KMS-11 (cell line): ENCODE results near the gene MUS81.

Source experiments
- H2AFZ ChIP-seq: fragments of 200-600 bp; sonication (generic); 2 replicates; pipeline ENCODE4 v1.6.1; 2016; ENCODE audit warnings: antibody characterized with exemption, mixed run types, low read depth
- H3K27ac ChIP-seq: fragments of 200-600 bp; sonication (generic); 2 replicates; pipeline ENCODE4 v1.6.1; 2016; ENCODE audit warnings: mild to moderate bottlenecking, mixed run types
- H3K27me3 ChIP-seq: fragments of 200-600 bp; sonication (generic); 2 replicates; pipeline ENCODE4 v1.6.1; 2017; ENCODE audit warnings: mild to moderate bottlenecking, low read depth, mixed run types, moderate library complexity; ENCODE audit not compliant: insufficient read depth
- H3K36me3 ChIP-seq: fragments of 200-600 bp; sonication (generic); 2 replicates; pipeline ENCODE4 v1.6.1; 2017; ENCODE audit warnings: mild to moderate bottlenecking, mixed run types; ENCODE audit not compliant: insufficient read depth
- H3K4me1 ChIP-seq: fragments of 200-600 bp; sonication (generic); 2 replicates; pipeline ENCODE4 v1.6.1; 2016; ENCODE audit warnings: mild to moderate bottlenecking, low read depth, mixed run types; ENCODE audit not compliant: poor library complexity, severe bottlenecking
- H3K4me2 ChIP-seq: fragments of 200-600 bp; sonication (generic); 2 replicates; pipeline ENCODE4 v1.7.0; 2016; ENCODE audit warnings: mild to moderate bottlenecking, mixed run types
- H3K4me3 ChIP-seq: fragments of 200-600 bp; sonication (generic); IDR thresholded peaks from 2 replicates; pipeline ENCODE4 v1.6.1; 2017; ENCODE audit warnings: low read depth, low read length, mixed read lengths; ENCODE audit not compliant: insufficient read depth
- H3K79me2 ChIP-seq: fragments of 200-600 bp; sonication (generic); 2 replicates; pipeline ENCODE4 v1.6.1; 2016; ENCODE audit warnings: low read depth, mixed run types; ENCODE audit not compliant: insufficient read depth
- H3K9ac ChIP-seq: fragments of 200-600 bp; sonication (generic); 2 replicates; pipeline ENCODE4 v1.6.1; 2016; ENCODE audit warnings: mild to moderate bottlenecking, mixed run types
- H4K20me1 ChIP-seq: fragments of 200-600 bp; sonication (generic); 2 replicates; pipeline ENCODE4 v1.6.1; 2016; ENCODE audit warnings: mild to moderate bottlenecking, mixed run types; ENCODE audit not compliant: insufficient read depth
- TF ChIP-seq, protein P1 (sequence below): fragments of 200-600 bp; sonication (generic); conservative IDR thresholded peaks from 2 replicates; pipeline ENCODE4 v1.6.1; 2017; ENCODE audit warnings: low read depth, mild to moderate bottlenecking, antibody characterized with exemption, low read length, moderate library complexity, mixed read lengths

Gene MUS81

DNA sequence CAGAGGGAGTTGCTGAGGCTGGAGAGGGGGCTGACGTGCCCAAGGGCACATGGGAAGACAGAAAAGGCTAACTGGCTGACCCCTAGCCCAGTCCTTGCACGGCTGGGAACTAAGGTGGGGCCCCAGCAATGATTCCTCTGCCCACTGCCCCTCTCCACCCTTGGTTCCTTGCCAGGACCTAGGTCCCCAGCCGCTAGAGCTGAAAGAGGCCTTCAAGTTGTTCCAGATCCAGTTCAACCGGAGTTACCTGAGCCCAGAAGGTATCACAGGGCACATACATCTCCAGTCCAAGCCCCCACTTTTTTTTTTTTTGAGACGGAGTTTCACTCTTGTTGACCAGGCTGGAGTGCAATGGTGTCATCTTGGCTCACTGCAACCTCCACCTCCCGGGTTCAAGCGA, 19.8 kb downstream of the MUS81 start:
- no peak overlapping the region for H3K9ac ChIP-seq
- H4K20me1 ChIP-seq: no peaks in the 10 kb centered on the region
- no peak overlapping the region for H2AFZ ChIP-seq
- no peaks in the 10 kb centered on the region for H3K36me3 ChIP-seq
- TF ChIP-seq, protein P1, sequence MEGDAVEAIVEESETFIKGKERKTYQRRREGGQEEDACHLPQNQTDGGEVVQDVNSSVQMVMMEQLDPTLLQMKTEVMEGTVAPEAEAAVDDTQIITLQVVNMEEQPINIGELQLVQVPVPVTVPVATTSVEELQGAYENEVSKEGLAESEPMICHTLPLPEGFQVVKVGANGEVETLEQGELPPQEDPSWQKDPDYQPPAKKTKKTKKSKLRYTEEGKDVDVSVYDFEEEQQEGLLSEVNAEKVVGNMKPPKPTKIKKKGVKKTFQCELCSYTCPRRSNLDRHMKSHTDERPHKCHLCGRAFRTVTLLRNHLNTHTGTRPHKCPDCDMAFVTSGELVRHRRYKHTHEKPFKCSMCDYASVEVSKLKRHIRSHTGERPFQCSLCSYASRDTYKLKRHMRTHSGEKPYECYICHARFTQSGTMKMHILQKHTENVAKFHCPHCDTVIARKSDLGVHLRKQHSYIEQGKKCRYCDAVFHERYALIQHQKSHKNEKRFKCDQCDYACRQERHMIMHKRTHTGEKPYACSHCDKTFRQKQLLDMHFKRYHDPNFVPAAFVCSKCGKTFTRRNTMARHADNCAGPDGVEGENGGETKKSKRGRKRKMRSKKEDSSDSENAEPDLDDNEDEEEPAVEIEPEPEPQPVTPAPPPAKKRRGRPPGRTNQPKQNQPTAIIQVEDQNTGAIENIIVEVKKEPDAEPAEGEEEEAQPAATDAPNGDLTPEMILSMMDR: no peak
- no peaks in the 10 kb centered on the region for H3K79me2 ChIP-seq
- no peak overlapping the region for H3K4me2 ChIP-seq
- H3K27me3 ChIP-seq: no peaks in the 10 kb centered on the region
- peaks cover 9% of the 10 kb centered on the region for H3K4me1 ChIP-seq
- no peak overlapping the region for H3K4me3 ChIP-seq
- H3K27ac ChIP-seq: no peak overlapping the region

DNA sequence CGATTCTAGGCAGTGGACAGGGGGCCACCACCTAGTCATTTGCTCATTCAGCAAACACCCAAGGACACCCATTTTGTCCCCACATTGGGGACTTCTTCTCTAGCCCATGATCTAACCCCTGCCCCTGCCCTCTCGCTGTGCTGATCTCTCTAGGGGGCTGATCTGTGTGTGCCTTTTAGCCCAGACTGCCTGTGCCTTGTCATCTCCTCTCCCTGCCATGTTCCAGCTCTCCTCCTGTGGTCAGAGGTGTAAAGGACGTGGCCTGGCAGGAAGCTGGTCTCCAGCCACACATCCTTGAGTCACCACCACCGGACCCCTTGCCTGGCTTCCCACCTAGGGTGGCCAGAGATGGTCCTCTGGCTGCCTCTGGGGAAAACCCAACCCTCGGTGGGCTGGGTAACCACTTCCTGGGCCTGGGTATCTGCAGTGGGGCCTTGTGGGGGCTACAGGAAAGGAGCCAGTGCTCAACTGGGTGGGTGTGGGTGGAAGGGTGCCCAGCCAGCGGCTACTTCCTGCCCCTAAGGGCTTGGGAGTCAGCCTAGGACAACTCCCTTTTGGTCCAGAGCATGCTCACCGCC, 20.7 kb downstream of the MUS81 start:
- Histone ChIP-seq H3K4me2 (no peak overlapping the region), H3K79me2 (no peaks in the 10 kb centered on the region), H3K36me3 (no peaks in the 10 kb centered on the region), H3K27ac (no peak overlapping the region), H3K4me3 (no peak overlapping the region), H3K27me3 (no peaks in the 10 kb centered on the region), H3K4me1 (peaks cover 12% of the 10 kb centered on the region), H4K20me1 (no peaks in the 10 kb centered on the region), H3K9ac (no peak overlapping the region), H2AFZ (no peak overlapping the region)
- TF ChIP-seq, protein P1: no peak

DNA sequence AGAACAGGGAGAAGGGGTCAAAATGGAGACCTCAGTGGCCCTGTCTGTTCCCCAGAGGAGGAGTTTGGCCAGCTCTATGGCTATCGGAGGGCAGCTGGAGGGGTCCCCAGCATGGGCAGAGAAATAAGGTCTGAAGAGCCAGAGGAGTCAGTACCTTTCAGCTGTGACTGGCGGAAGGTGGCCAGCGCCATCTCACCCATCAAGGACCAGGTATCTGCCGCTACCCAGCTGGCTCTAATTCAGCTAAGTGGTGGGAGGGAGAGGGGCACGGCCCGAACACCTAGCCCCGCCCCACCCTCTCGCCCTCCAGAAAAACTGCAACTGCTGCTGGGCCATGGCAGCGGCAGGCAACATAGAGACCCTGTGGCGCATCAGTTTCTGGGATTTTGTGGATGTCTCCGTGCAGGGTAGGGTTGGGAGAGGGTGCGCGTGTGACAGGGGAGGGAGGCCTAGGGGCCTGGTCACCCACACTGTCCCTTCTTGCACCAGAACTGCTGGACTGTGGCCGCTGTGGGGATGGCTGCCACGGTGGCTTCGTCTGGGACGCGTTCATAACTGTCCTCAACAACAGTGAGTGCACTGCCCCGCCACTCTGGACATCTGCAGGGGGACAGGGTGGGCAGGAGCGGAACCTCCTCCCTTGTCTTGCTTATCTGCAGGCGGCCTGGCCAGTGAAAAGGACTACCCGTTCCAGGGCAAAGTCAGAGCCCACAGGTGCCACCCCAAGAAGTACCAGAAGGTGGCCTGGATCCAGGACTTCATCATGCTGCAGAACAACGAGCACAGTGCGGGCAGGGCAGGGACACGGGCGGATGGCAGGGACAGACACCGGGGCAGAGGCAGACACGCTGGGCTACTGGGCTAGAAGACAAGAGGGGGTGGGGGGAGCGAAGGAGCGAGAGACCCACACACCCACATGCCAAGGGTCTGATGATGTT, 22.2 kb downstream of the MUS81 start:
- Histone ChIP-seq H3K27me3 (no peaks in the 10 kb centered on the region), H3K9ac (no peak overlapping the region), H3K79me2 (0 out of 2 replicates have a peak, but pooled peaks cover 2% of the 10 kb centered on the region), H3K27ac (no peak overlapping the region), H2AFZ (no peak overlapping the region), H3K4me2 (no peak overlapping the region), H3K4me1 (peaks cover 19% of the 10 kb centered on the region), H3K4me3 (no peak overlapping the region), H3K36me3 (no peaks in the 10 kb centered on the region), H4K20me1 (no peaks in the 10 kb centered on the region)
- TF ChIP-seq, protein P1: no peak

DNA sequence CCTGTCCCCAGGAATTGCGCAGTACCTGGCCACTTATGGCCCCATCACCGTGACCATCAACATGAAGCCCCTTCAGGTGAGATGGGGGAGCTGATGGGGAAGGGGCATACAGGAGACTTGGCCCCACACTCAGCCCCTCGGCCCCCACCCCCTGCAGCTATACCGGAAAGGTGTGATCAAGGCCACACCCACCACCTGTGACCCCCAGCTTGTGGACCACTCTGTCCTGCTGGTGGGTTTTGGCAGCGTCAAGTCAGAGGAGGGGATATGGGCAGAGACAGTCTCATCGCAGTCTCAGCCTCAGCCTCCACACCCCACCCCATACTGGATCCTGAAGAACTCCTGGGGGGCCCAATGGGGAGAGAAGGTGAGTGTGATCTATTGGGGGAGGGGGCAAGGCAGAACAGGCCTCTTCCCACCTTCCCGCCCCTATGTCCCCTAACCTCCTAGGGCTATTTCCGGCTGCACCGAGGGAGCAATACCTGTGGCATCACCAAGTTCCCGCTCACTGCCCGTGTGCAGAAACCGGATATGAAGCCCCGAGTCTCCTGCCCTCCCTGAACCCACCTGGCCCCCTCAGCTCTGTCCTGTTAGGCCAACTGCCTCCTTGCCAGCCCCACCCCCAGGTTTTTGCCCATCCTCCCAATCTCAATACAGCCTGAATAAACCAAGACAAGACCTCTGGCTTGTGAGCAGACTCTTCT, 23.0 kb downstream of the MUS81 start:
- no peak overlapping the region for H2AFZ ChIP-seq
- H3K4me2 ChIP-seq: no peak overlapping the region
- H3K4me1 ChIP-seq: peaks cover 23% of the 10 kb centered on the region
- H4K20me1 ChIP-seq: no peaks in the 10 kb centered on the region
- no peaks in the 10 kb centered on the region for H3K27me3 ChIP-seq
- no peaks in the 10 kb centered on the region for H3K36me3 ChIP-seq
- no peak overlapping the region for H3K4me3 ChIP-seq
- no peak overlapping the region for H3K27ac ChIP-seq
- no peak overlapping the region for H3K9ac ChIP-seq
- TF ChIP-seq, protein P1: no peak
- H3K79me2 ChIP-seq: peaks cover 7% of the 10 kb centered on the region; the same call in 1 of the 2 replicates
